Astrocyte (in vitro differentiated cells and primary cell): Measurements from ENCODE around the gene GALNT1.

Experiments
- CTCF ChIP-seq: IDR thresholded peaks from 2 replicates; pipeline ENCODE4 v1.5.1; 2011; ENCODE audit warnings: low read depth, mild to moderate bottlenecking, inconsistent platforms, low read length, moderate library complexity; ENCODE audit not compliant: insufficient read depth
- EZH2 ChIP-seq: IDR thresholded peaks from 2 replicates; pipeline ENCODE4 v1.6.1; 2012; ENCODE audit warnings: mild to moderate bottlenecking, low read length, inconsistent platforms; ENCODE audit not compliant: insufficient read depth

GRCh38 chr18:35743916-35744315 lies 162.4 kb downstream of the GALNT1 start:
- TF ChIP-seq CTCF = no peak
- TF ChIP-seq EZH2 = no peak
